Keratinocyte (primary cell): ENCODE data around the gene HACD1.

Experiments
- CTCF ChIP-seq, 3 experiments: IDR thresholded peaks in 1 of 3; conservative IDR thresholded peaks in 1 of 3; optimal IDR thresholded peaks in 1 of 3; 2 replicates in 2 of 3; 3 replicates in 1 of 3; pipeline versions ENCODE3 to v1.5.1; 2011; ENCODE audit warnings: low read length in 3 of 3, mild to moderate bottlenecking in 3 of 3, moderate library complexity in 2 of 3, control low read depth in 1 of 3, inconsistent platforms in 1 of 3; ENCODE audit not compliant: insufficient read depth in 2 of 3; ENCODE audit errors: extremely low read depth in 1 of 3
- EZH2 ChIP-seq: IDR thresholded peaks from one replicate; pipeline ENCODE4 v1.6.1; 2012; ENCODE audit warnings: inconsistent platforms, mild to moderate bottlenecking, low read length, moderate library complexity

GRCh38 chr10:17655009-17655408, 37.8 kb upstream of the HACD1 start:
- TF ChIP-seq CTCF (optimal IDR thresholded peaks at IDR 0.05 in 1 of 3, IDR thresholded peaks at IDR 0.05 in 1 of 3, conservative IDR thresholded peaks at IDR 0.05 in 1 of 3; ENCODE audit: extremely low read depth in 1 of 3, insufficient read depth in 2 of 3, low read length in 3 of 3) (no peak), EZH2 (no peak)
